ENCODE measurements around the gene CMSS1.

CMSS1 gene

DNA sequence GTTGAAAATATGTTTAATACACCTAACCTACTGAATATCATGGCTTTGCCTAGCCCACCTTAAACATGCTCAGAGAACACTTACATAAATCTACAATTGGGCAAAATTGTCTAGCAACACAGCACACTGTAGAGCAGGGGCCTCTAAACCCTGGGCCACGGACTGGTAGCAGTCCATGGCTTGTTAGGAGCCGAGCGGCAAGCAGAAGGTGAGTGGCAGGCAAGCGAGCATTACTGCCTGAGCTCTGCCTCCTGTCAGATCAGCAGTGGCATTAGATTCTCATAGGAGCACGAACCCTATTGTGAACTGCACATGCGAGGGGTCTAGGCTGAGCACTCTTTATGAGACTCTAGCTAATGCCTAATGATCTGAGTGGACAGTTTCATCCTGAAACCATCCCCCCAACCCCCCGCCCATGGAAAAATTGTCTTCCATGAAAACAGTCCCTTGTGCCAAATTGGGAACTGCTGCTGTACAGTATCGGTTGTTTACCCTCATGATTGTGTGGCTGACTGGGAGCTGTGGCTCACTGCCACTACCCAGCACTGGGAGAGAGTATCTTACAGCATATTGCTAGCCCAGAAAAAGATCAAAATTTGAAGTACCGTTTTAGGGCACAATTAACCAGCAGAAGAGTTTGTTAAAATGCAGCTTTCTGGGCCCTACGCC is 26.1 kb downstream of the CMSS1 start:
- peak overlapping the region in 2 of 3 experiments; percentile 68 to 78 for H3K27ac Mint-ChIP-seq
- H3K27me3 Mint-ChIP-seq (ENCODE audit: low read depth): no peaks in the 10 kb centered on the region

DNA sequence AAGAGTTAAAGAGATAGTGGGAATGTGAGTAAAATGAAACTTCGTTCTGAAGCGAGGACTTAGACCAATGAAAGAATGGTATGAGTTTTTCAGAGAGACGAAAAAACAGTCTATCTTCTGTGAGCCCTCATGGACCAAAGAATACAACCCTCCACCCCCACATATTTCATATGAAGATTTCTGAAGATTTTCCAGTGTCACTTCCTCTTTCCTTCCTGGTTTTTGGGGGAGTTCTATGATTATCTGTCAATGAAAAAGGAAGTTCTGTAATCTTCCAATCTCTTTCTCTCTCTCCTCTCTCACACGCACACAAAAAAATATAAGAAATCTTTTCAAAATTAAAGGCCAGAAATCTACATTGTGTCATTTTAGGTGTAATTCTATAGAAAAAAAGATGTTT is 27.7 kb downstream of the CMSS1 start:
- TF ChIP-seq, protein P1, sequence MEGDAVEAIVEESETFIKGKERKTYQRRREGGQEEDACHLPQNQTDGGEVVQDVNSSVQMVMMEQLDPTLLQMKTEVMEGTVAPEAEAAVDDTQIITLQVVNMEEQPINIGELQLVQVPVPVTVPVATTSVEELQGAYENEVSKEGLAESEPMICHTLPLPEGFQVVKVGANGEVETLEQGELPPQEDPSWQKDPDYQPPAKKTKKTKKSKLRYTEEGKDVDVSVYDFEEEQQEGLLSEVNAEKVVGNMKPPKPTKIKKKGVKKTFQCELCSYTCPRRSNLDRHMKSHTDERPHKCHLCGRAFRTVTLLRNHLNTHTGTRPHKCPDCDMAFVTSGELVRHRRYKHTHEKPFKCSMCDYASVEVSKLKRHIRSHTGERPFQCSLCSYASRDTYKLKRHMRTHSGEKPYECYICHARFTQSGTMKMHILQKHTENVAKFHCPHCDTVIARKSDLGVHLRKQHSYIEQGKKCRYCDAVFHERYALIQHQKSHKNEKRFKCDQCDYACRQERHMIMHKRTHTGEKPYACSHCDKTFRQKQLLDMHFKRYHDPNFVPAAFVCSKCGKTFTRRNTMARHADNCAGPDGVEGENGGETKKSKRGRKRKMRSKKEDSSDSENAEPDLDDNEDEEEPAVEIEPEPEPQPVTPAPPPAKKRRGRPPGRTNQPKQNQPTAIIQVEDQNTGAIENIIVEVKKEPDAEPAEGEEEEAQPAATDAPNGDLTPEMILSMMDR (IDR thresholded peaks at IDR 0.05; ENCODE audit: unreplicated experiment in 3 of 3): no peak
- peaks cover 18% of the 10 kb centered on the region for H3K4me1 Mint-ChIP-seq

More for the DNA sequence above, 26.1 kb downstream of the CMSS1 start:
- peaks cover 8% of the 10 kb centered on the region for H3K36me3 Mint-ChIP-seq (ENCODE audit: low read depth)
- H3K4me3 Mint-ChIP-seq: no peak overlapping the region
- no peaks in the 10 kb centered on the region for H3K9me3 Mint-ChIP-seq
- H3K4me1 Mint-ChIP-seq: peaks cover 18% of the 10 kb centered on the region
- TF ChIP-seq, protein P1 (IDR thresholded peaks at IDR 0.05; ENCODE audit: unreplicated experiment in 3 of 3): no peak

DNA sequence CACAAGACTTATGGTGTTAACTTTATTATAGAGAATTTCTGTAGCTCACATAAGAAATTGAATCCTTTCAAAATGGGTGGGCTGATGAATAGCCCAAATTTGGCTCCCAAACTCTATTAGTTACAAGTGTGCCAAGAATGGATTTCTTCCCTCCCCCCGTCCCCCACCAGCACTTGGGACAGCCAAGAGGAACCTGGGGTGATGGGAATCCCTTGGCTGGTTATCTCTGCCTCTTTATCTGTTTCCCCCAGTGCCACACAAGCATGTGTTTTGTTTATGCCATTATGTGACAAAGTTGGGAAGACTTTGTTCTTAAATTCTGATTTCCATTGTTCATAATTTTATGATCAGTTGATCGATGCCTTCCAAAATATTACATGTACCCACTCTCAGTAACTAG is 28.3 kb downstream of the CMSS1 start:
- Mint-ChIP-seq H3K27me3 (ENCODE audit: low read depth) (no peaks in the 10 kb centered on the region), H3K4me1 (peaks cover 18% of the 10 kb centered on the region), H3K36me3 (ENCODE audit: low read depth) (peaks cover 8% of the 10 kb centered on the region), H3K9me3 (no peaks in the 10 kb centered on the region), H3K27ac (peak overlapping the region in 2 of 3 experiments; percentile 2 to 3), H3K4me3 (no peak overlapping the region)
- TF ChIP-seq, protein P1 (IDR thresholded peaks at IDR 0.05; ENCODE audit: unreplicated experiment in 3 of 3): no peak

More for the DNA sequence above, 27.7 kb downstream of the CMSS1 start:
- Mint-ChIP-seq H3K27me3 (ENCODE audit: low read depth) (no peaks in the 10 kb centered on the region), H3K9me3 (no peaks in the 10 kb centered on the region), H3K27ac (peak overlapping the region in 1 of 3 experiments; percentile 2), H3K4me3 (no peak overlapping the region), H3K36me3 (ENCODE audit: low read depth) (peaks cover 8% of the 10 kb centered on the region)

DNA sequence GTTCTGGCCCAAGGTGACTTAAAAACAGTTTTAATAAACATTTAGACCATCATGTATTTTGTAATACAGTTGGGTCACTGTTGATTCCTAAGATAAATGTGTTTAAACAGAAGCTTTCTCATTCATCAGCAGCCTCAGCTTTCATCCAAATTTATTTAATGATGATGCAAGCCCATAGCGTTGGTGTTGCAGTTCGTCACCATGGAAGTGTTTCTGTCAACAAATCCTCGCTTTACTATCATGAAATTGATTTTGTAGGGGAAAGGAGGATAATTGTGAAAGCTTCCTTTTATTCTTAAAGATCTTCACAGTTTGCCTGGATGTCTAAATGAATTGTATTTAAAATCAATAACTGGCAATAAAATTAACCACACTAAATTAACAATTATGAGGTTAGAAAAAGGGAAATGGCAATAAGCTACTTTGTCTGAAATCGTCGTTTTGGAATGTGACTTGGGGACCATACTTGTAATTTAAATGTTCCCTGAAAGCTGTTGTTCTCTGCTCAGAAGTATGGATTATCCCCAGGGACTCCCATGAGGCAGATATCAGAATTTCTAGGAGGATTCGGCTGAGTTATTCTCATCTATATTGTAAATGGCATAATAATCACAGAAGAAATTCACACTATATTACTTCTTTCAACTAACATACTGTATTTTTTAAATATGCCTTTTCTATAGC is 29.0 kb downstream of the CMSS1 start:
- Mint-ChIP-seq H3K27ac (peak overlapping the region in 2 of 3 experiments; percentile 2 to 3), H3K9me3 (no peaks in the 10 kb centered on the region), H3K4me3 (no peak overlapping the region), H3K36me3 (ENCODE audit: low read depth) (peaks cover 8% of the 10 kb centered on the region), H3K27me3 (ENCODE audit: low read depth) (no peaks in the 10 kb centered on the region), H3K4me1 (peaks cover 18% of the 10 kb centered on the region)
- TF ChIP-seq, protein P1 (IDR thresholded peaks at IDR 0.05; ENCODE audit: unreplicated experiment in 3 of 3): no peak

DNA sequence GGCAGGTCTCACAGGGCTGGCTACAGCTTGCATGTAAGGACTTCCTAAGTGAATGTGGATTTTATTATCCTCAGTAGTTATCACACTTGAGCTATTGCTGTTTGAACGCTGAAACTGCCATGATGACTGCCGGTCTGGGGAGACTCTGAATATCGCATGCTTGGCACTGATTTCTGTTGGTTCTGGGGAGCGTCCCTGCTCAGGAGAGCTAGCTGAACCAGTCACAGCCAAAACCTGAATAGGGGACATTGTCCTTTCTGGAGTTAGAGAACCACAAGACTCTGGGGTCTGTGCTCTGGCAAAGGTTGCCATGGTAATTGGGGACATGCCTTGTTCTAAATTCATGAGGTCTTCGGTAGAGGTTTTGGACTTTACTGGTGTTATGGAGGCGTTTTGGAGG is 30.8 kb downstream of the CMSS1 start:
- Mint-ChIP-seq H3K9me3 (no peaks in the 10 kb centered on the region), H3K27ac (no peak overlapping the region), H3K27me3 (ENCODE audit: low read depth) (no peaks in the 10 kb centered on the region), H3K36me3 (ENCODE audit: low read depth) (peaks cover 8% of the 10 kb centered on the region), H3K4me1 (peaks cover 11% of the 10 kb centered on the region), H3K4me3 (no peak overlapping the region)
- TF ChIP-seq, protein P1 (IDR thresholded peaks at IDR 0.05; ENCODE audit: unreplicated experiment in 3 of 3): no peak

Data from nephron (organoid).